Pulmonary artery endothelial cell (primary cell): Measurements from ENCODE around the gene AP5M1. TPM values are rescaled to one million over a fixed set of nuclear protein-coding genes. Genes with fewer than 3 reads are reported as not detected.
"Not testable (repeated sequence)": the region's sequence is repeated elsewhere in the genome, so short reads cannot be mapped to it uniquely, and the experiment has no call there.

ENCODE experiments used
- DNase-seq: peaks from one replicate; pipeline ENCODE4 v3.0.0-alpha.2; 2011; ENCODE audit warnings: low read depth, low spot score
- total RNA-seq: library from RNA; depleted of rRNA; stranded (reverse); fragments of >200 nt; gene quantifications from 2 replicates; pipeline ENCODE4 v1.2.3, GENCODE V29; 2014

The AP5M1 gene
- total RNA-seq, 1 donor from 2014 or later: 25.1 TPM

GRCh38 chr14:57291692-57292647 lies 23.2 kb downstream of the AP5M1 start:
- no peak for DNase-seq

- no peak for DNase-seq
These were observed 25.4 kb downstream of the AP5M1 start for GRCh38 chr14:57293866-57294837.

GRCh38 chr14:57295239-57295638 lies 26.5 kb downstream of the AP5M1 start:
- no peak for DNase-seq

- no peak for DNase-seq
These were observed 29.1 kb downstream of the AP5M1 start for GRCh38 chr14:57297852-57298251.

GRCh38 chr14:57299511-57299910 lies 30.7 kb downstream of the AP5M1 start:
- DNase-seq: no peak

GRCh38 chr14:57302883-57303282 lies 34.1 kb downstream of the AP5M1 start:
- no peak for DNase-seq

- no peak for DNase-seq
These were observed 45.8 kb downstream of the AP5M1 start for GRCh38 chr14:57314396-57315089.

- peak; percentile 44 for DNase-seq
These were observed 48.6 kb downstream of the AP5M1 start for GRCh38 chr14:57317248-57317833.

GRCh38 chr14:57319636-57320192 lies 50.9 kb downstream of the AP5M1 start:
- DNase-seq: no peak

GRCh38 chr14:57323721-57324120 lies 55.0 kb downstream of the AP5M1 start:
- DNase-seq: no peak

- DNase-seq: no peak
These were observed 57.5 kb downstream of the AP5M1 start for GRCh38 chr14:57326253-57326652.

- no peak for DNase-seq
These were observed 61.1 kb downstream of the AP5M1 start for GRCh38 chr14:57329833-57330232.

GRCh38 chr14:57332475-57332874 lies 63.7 kb downstream of the AP5M1 start:
- not testable (repeated sequence) for DNase-seq

GRCh38 chr14:57333726-57334125 lies 65.0 kb downstream of the AP5M1 start:
- DNase-seq: not testable (repeated sequence)

GRCh38 chr14:57343545-57344297 lies 75.0 kb downstream of the AP5M1 start:
- DNase-seq: not testable (repeated sequence)

- no peak for DNase-seq
These were observed 76.3 kb downstream of the AP5M1 start for GRCh38 chr14:57345106-57345505.

GRCh38 chr14:57346741-57347140 lies 78.0 kb downstream of the AP5M1 start:
- no peak for DNase-seq
